Stimulated activated CD8-positive, alpha-beta memory T cell treated with anti-CD3 and anti-CD28 coated beads, Interleukin-15, amount 100 ng/mL, for 1 hour (primary cell): Measurements from ENCODE around the gene MBP.
"Not testable (repeated sequence)": the region's sequence is repeated elsewhere in the genome, so short reads cannot be mapped to it uniquely, and the experiment has no call there.

Experiments used
- DNase-seq: peaks from one replicate; pipeline ENCODE4 v3.0.0-alpha.2; 2020; ENCODE audit warnings: low read depth

Gene MBP

GRCh38 chr18:77004555-77005380 is 127.8 kb downstream of the MBP start:
- DNase-seq = no peak

GRCh38 chr18:77003316-77003715 is 129.3 kb downstream of the MBP start:
- no peak for DNase-seq

GRCh38 chr18:77002496-77002895 is 130.1 kb downstream of the MBP start:
- no peak for DNase-seq

GRCh38 chr18:77001979-77002378 is 130.6 kb downstream of the MBP start:
- no peak for DNase-seq

GRCh38 chr18:77001041-77001440 is 131.5 kb downstream of the MBP start:
- no peak for DNase-seq

- peak; percentile 11 for DNase-seq
Observed at GRCh38 chr18:77000527-77000926, 132.1 kb downstream of the MBP start.

GRCh38 chr18:76999077-76999476 is 133.5 kb downstream of the MBP start:
- no peak for DNase-seq

- DNase-seq = no peak
Observed at GRCh38 chr18:76997951-76998808, 134.4 kb downstream of the MBP start.

GRCh38 chr18:76996429-76996828 is 136.2 kb downstream of the MBP start:
- DNase-seq = no peak

GRCh38 chr18:76995896-76996295 is 136.7 kb downstream of the MBP start:
- no peak for DNase-seq

- DNase-seq = no peak
Observed at GRCh38 chr18:76994086-76994654, 138.4 kb downstream of the MBP start.

- DNase-seq = no peak
Observed at GRCh38 chr18:76993573-76993972, 139.0 kb downstream of the MBP start.

GRCh38 chr18:76993085-76993382 is 139.5 kb downstream of the MBP start:
- DNase-seq = no peak

GRCh38 chr18:76992226-76993084 is 140.1 kb downstream of the MBP start:
- no peak for DNase-seq

GRCh38 chr18:76991021-76991688 is 141.4 kb downstream of the MBP start:
- no peak for DNase-seq

- DNase-seq = not testable (repeated sequence)
Observed at GRCh38 chr18:76990343-76991020, 142.1 kb downstream of the MBP start.

- DNase-seq = no peak
Observed at GRCh38 chr18:76989647-76990190, 142.9 kb downstream of the MBP start.

GRCh38 chr18:76988827-76989646 is 143.5 kb downstream of the MBP start:
- no peak for DNase-seq

- DNase-seq = no peak
Observed at GRCh38 chr18:76988031-76988826, 144.4 kb downstream of the MBP start.
